HG02759 (cell line): ENCODE results near the gene SNAP25.

Source experiments
- ATAC-seq: cut with Tn5 transposase; IDR thresholded peaks from one replicate; pipeline ENCODE4 v1.9.1; 2021; ENCODE audit warnings: mild to moderate bottlenecking, moderate library complexity; ENCODE audit not compliant: unreplicated experiment

Gene SNAP25

GRCh38 chr20:10300582-10301446 lies 82.2 kb downstream of the SNAP25 start:
- ATAC-seq, result no peak

GRCh38 chr20:10303852-10304251 lies 85.2 kb downstream of the SNAP25 start:
- ATAC-seq, result no peak

GRCh38 chr20:10304471-10305046 lies 85.9 kb downstream of the SNAP25 start:
- ATAC-seq, result no peak

- ATAC-seq, result no peak
These were observed 88.1 kb downstream of the SNAP25 start for GRCh38 chr20:10306440-10307358.

GRCh38 chr20:10307359-10307735 lies 88.7 kb downstream of the SNAP25 start:
- ATAC-seq, result no peak

GRCh38 chr20:10308652-10309051 lies 90.0 kb downstream of the SNAP25 start:
- ATAC-seq, result no peak

GRCh38 chr20:10309326-10309725 lies 90.7 kb downstream of the SNAP25 start:
- no peak for ATAC-seq

- ATAC-seq, result no peak
These were observed 93.5 kb downstream of the SNAP25 start for GRCh38 chr20:10312111-10312510.

GRCh38 chr20:10313215-10313614 lies 94.6 kb downstream of the SNAP25 start:
- no peak for ATAC-seq

GRCh38 chr20:10313701-10314100 lies 95.1 kb downstream of the SNAP25 start:
- ATAC-seq, result no peak

GRCh38 chr20:10314198-10314597 lies 95.6 kb downstream of the SNAP25 start:
- ATAC-seq, result no peak

GRCh38 chr20:10315138-10315537 lies 96.5 kb downstream of the SNAP25 start:
- ATAC-seq, result no peak

- ATAC-seq, result no peak
These were observed 98.0 kb downstream of the SNAP25 start for GRCh38 chr20:10316582-10316981.

GRCh38 chr20:10318291-10319024 lies 99.8 kb downstream of the SNAP25 start:
- no peak for ATAC-seq

- ATAC-seq, result no peak
These were observed 101.2 kb downstream of the SNAP25 start for GRCh38 chr20:10319855-10320254.

- ATAC-seq, result no peak
These were observed 102.6 kb downstream of the SNAP25 start for GRCh38 chr20:10321138-10321717.

GRCh38 chr20:10322073-10323012 lies 103.7 kb downstream of the SNAP25 start:
- no peak for ATAC-seq

GRCh38 chr20:10323729-10324128 lies 105.1 kb downstream of the SNAP25 start:
- no peak for ATAC-seq

GRCh38 chr20:10324198-10324847 lies 105.7 kb downstream of the SNAP25 start:
- ATAC-seq, result no peak
